Measurements from ENCODE around the gene GATAD2B.

Gene GATAD2B

DNA sequence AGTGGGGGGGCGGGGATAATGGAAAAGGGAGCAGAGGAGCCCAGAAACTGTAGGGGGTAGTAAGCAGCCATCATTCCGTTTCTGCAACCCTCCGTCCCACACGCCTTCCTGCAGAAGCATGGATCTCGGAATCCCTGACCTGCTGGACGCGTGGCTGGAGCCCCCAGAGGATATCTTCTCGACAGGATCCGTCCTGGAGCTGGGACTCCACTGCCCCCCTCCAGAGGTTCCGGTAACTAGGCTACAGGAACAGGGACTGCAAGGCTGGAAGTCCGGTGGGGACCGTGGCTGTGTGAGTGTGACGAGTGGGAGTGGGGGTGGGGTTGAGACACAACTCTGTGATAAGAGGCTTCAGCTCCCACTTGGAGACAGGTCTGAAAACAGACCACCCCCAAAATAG, 45.6 kb upstream of the GATAD2B start:
- Histone ChIP-seq H3K4me1 (ENCODE audit: insufficient read depth, low read length, poor library complexity, severe bottlenecking) (peaks cover 42% of the 10 kb centered on the region), H3K79me2 (ENCODE audit: insufficient read depth, low read length) (peaks cover 52% of the 10 kb centered on the region), H3K9me2 (replicated peaks; ENCODE audit: low read depth, low read length) (no peaks in the 10 kb centered on the region), H3K27me3 (ENCODE audit: insufficient read depth, low read length, poor library complexity, severe bottlenecking) (no peaks in the 10 kb centered on the region), H3K36me3 (ENCODE audit: insufficient read depth, low read length) (no peaks in the 10 kb centered on the region), H3K9me3 (ENCODE audit: insufficient read depth, low read depth, low read length) (no peaks in the 10 kb centered on the region), H3K4me2 (ENCODE audit: low read depth, low read length, poor library complexity, severe bottlenecking) (peak overlapping the region; percentile 78), H3F3A (ENCODE audit: low read depth) (no peaks in the 10 kb centered on the region), H2AFZ (ENCODE audit: low read length) (no peak overlapping the region), H4K20me1 (ENCODE audit: insufficient read depth, low read length, poor library complexity, severe bottlenecking) (no peaks in the 10 kb centered on the region), H3K4me3 (ENCODE audit: low read length, poor library complexity, severe bottlenecking) (peak overlapping the region; percentile 90), H3K9ac (ENCODE audit: low read depth, low read length, poor library complexity, severe bottlenecking) (peak overlapping the region; percentile 97)
- TF ChIP-seq EZH2phosphoT487 (IDR thresholded peaks at IDR 0.05; ENCODE audit: borderline replicate concordance), result no peak
- TF ChIP-seq, protein P1, sequence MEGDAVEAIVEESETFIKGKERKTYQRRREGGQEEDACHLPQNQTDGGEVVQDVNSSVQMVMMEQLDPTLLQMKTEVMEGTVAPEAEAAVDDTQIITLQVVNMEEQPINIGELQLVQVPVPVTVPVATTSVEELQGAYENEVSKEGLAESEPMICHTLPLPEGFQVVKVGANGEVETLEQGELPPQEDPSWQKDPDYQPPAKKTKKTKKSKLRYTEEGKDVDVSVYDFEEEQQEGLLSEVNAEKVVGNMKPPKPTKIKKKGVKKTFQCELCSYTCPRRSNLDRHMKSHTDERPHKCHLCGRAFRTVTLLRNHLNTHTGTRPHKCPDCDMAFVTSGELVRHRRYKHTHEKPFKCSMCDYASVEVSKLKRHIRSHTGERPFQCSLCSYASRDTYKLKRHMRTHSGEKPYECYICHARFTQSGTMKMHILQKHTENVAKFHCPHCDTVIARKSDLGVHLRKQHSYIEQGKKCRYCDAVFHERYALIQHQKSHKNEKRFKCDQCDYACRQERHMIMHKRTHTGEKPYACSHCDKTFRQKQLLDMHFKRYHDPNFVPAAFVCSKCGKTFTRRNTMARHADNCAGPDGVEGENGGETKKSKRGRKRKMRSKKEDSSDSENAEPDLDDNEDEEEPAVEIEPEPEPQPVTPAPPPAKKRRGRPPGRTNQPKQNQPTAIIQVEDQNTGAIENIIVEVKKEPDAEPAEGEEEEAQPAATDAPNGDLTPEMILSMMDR (conservative IDR thresholded peaks at IDR 0.05; ENCODE audit: low read length), result no peak

DNA sequence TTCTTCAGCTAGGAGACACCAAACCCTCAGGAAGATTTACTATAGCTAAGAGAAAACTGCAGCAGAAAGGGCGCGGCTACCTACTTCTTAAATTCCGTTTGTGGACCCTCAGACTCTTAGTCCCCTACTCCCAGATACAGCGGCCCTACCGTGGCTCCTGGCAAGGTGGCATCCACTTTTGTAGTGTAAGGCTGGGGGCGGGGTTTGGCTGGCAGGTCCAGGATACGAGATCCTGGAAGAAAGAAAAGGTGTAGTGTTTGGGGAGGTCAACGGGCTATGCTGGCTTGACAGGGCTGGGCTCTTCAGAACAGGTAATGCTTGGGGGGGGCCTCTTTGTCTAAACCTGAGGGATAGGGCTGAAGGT, 45.2 kb upstream of the GATAD2B start:
- H3K4me1 ChIP-seq (ENCODE audit: insufficient read depth, low read length, poor library complexity, severe bottlenecking), result peaks cover 44% of the 10 kb centered on the region
- H3K9me3 ChIP-seq (ENCODE audit: insufficient read depth, low read depth, low read length), result no peaks in the 10 kb centered on the region
- no peaks in the 10 kb centered on the region for H3K36me3 ChIP-seq (ENCODE audit: insufficient read depth, low read length)
- H3K4me2 ChIP-seq (ENCODE audit: low read depth, low read length, poor library complexity, severe bottlenecking), result peak overlapping the region; percentile 78
- peak overlapping the region; percentile 47 for H2AFZ ChIP-seq (ENCODE audit: low read length)
- H3F3A ChIP-seq (ENCODE audit: low read depth), result no peaks in the 10 kb centered on the region
- H3K4me3 ChIP-seq (ENCODE audit: low read length, poor library complexity, severe bottlenecking), result peak overlapping the region; percentile 90
- peak overlapping the region; percentile 97 for H3K9ac ChIP-seq (ENCODE audit: low read depth, low read length, poor library complexity, severe bottlenecking)
- H3K9me2 ChIP-seq (replicated peaks; ENCODE audit: low read depth, low read length), result no peaks in the 10 kb centered on the region
- H4K20me1 ChIP-seq (ENCODE audit: insufficient read depth, low read length, poor library complexity, severe bottlenecking), result no peaks in the 10 kb centered on the region
- TF ChIP-seq EZH2phosphoT487 (IDR thresholded peaks at IDR 0.05; ENCODE audit: borderline replicate concordance), result no peak
- TF ChIP-seq, protein P1 (conservative IDR thresholded peaks at IDR 0.05; ENCODE audit: low read length), result no peak
- H3K79me2 ChIP-seq (ENCODE audit: insufficient read depth, low read length), result peaks cover 55% of the 10 kb centered on the region
- H3K27me3 ChIP-seq (ENCODE audit: insufficient read depth, low read length, poor library complexity, severe bottlenecking), result no peaks in the 10 kb centered on the region

DNA sequence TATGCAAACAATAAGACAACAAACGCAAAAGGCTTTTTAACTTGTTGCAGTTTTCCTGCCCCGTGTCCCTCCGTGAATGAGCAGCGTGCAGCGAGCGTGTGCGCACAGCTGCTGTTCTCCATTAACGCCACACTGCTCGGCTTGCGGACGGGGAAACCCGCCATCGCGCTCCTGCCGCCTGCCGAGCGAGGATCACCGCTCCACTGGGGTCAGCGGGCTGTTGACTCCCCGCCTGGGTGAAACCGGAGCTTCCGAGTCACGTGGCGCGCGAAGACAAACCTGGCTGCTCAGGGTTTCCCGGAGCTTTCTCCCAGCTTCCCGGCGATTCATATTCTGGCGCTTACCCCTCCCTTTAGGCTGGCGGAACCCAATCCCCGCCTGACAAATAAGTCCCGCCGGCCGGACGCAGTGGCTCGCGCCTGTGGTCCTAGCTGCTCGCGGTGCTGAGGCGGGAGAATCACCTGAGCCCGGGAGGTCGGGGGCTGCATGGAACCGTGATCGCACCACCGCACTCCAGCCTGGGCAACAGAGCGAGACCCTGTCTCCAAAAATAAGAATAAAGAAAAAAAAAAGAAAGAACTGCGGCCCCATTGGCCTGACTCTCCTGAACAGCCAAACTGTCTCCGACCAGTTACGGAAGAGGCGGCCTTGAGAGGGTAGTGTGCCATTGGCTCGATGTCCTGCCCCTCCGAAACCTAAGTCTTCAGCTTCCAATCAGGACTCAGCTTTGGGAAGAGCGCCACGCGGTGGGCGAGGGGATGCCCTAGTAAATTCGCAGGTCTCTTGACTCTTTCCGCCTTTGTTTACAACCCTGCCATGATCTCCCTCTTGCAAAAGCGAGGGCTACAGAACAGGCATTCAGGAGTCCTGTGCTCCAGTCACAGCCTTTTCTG, 44.6 kb upstream of the GATAD2B start, which contains the start of gene CREB3L4:
TSS of gene CREB3L4 (plus strand) at position 796 of the 893 bp plus-strand sequence. CDS start 624 bp downstream, outside the sequence.
- no peaks in the 10 kb centered on the region for H3K9me3 ChIP-seq (ENCODE audit: insufficient read depth, low read depth, low read length)
- H3F3A ChIP-seq (ENCODE audit: low read depth), result no peaks in the 10 kb centered on the region
- H4K20me1 ChIP-seq (ENCODE audit: insufficient read depth, low read length, poor library complexity, severe bottlenecking), result peaks cover 5% of the 10 kb centered on the region
- peak within 1 kb of the TSS; percentile 90 for H3K4me3 ChIP-seq (ENCODE audit: low read length, poor library complexity, severe bottlenecking)
- peaks cover 50% of the 10 kb centered on the region for H3K4me1 ChIP-seq (ENCODE audit: insufficient read depth, low read length, poor library complexity, severe bottlenecking)
- H3K36me3 ChIP-seq (ENCODE audit: insufficient read depth, low read length), result no peaks in the 10 kb centered on the region
- no peak for TF ChIP-seq EZH2phosphoT487 (IDR thresholded peaks at IDR 0.05; ENCODE audit: borderline replicate concordance)
- TF ChIP-seq, protein P1 (conservative IDR thresholded peaks at IDR 0.05; ENCODE audit: low read length), result peak; percentile 54
- peak within 1 kb of the TSS; percentile 86 for H3K4me2 ChIP-seq (ENCODE audit: low read depth, low read length, poor library complexity, severe bottlenecking)
- peak within 1 kb of the TSS; percentile 97 for H3K9ac ChIP-seq (ENCODE audit: low read depth, low read length, poor library complexity, severe bottlenecking)
- H3K27me3 ChIP-seq (ENCODE audit: insufficient read depth, low read length, poor library complexity, severe bottlenecking), result no peaks in the 10 kb centered on the region
- peak within 1 kb of the TSS; percentile 81 for H2AFZ ChIP-seq (ENCODE audit: low read length)
- H3K9me2 ChIP-seq (replicated peaks; ENCODE audit: low read depth, low read length), result no peaks in the 10 kb centered on the region
- peaks cover 61% of the 10 kb centered on the region for H3K79me2 ChIP-seq (ENCODE audit: insufficient read depth, low read length)

Measured in Loucy (cell line).